NCI-H2107 (cell line): ENCODE measurements around the gene LY6G5C.
"Not testable (repeated sequence)": the region's sequence is repeated elsewhere in the genome, so short reads cannot be mapped to it uniquely, and the experiment has no call there.

Experiments used
- DNase-seq: peaks from one replicate; lab custom pipeline; 2025; lab: John Stamatoyannopoulos, UW

Gene LY6G5C

DNA sequence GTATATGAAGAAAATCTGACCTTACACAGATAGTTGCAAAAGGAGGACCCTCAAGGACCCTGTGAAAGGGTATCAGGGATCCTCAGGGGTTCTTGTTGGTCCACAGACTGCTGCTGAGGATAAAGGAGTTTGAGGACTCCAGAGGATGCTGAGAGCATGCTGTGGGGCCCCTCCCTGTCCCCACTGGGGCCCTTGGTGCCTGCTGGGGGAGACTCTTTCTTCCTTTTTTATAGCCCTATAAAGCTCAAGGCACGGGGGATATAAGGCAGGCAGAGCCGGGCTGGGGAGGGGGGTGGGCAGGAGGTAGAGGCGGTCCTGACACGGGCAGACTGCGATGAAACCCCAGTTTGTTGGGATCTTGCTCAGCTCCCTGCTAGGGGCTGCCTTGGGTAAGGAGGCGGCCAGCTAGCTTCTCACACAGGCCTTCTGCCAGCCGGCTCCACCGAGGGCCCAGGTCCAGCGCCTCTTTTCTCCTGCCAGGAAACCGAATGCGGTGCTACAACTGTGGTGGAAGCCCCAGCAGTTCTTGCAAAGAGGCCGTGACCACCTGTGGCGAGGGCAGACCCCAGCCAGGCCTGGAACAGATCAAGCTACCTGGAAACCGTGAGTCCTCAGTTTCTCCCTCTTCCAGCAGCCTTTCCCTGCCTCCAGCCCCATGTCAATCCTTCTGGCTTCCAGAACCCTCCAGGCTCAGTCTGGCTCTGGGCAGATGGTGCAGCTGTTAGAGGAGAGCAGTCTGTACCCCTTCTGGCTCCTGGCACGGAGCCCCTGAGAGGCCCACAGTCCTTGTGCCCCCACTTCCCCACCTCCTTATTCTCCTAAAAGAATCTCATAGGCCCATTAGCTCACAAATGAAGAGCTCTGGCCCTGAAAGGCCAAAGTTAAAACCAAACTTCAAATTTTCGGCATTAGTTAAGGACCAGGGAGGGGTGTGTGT is 34.4 kb upstream of the LY6G5C start, which contains the start of gene LY6G6D:
Gene LY6G6D, plus strand, starts transcription at position 327 of the 937 bp plus-strand sequence. Its CDS starts 8 bp downstream, at position 335.
- DNase-seq, result no peak

DNA sequence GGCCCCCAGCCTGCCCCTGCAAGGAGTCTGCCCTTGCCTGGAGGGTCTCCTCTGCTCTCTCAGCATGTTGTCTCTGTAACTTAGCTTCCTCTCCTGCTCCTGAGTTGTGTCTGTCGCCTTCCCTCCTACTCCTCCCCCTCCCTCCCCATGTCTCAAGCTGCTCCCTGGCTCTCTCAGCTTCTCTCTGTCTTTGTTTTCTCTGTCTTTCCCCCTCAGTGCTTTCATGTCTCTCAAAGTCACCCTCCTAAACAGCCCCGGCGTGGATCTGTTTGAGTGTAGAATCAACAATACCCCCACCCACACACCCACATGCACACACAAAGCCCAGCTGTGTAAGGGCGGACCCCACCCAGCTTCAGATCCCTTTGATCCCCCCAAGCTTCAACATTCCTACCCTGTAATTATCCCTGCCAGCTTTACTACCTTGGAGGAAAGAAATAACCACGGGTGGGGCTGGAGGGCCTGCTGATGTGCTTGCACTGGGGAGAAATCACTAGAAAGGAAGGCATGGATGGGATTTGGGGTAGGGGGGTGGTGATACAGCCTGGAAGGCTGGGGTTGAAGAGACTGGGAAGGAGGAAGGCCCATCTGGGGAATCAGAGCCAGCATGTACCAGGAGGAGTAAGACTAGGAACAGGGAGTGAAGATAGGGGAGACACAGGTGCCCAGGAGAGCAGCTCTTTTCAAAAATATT is 33.3 kb upstream of the LY6G5C start:
- DNase-seq, result no peak

DNA sequence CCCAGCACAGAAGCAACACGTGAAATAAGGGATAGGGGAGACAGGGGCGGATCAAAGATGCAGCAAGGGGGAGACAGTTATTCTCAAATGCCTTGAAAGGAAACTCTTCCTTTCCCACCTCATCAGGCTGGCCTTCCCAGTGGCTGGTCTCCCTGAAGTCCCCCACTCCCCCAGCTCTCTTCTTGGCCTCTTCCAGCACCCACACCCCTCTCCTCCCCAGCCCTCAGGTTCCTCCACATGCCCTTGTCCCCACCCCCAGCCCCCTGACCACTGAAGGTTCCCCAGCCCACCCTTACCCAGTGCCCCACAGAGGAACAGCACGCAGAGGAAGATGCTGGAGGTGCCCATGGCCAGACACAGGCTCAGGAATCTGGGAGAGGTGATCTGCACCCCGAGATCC is 32.6 kb upstream of the LY6G5C start:
- DNase-seq, result no peak

DNA sequence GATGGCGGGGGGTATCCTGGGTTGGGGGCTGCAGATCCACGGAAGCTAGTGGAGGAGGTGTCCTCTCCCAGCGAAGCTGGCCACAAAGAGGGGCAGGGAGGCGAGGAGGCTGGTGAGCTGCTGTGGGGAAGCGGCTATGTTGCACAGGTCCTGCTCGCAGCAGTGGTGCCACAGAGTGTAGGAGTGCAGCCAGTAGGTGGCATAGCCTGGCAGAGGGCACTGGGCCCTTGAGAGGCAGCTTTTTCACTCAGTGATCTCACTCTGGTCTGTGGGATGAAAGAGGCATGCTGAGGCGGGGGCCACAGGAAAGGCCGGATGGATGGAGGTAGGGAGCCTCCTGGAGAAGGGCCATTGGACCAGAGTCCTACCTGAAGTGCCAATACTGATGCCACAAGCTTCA is 31.4 kb upstream of the LY6G5C start:
- DNase-seq, result no peak

DNA sequence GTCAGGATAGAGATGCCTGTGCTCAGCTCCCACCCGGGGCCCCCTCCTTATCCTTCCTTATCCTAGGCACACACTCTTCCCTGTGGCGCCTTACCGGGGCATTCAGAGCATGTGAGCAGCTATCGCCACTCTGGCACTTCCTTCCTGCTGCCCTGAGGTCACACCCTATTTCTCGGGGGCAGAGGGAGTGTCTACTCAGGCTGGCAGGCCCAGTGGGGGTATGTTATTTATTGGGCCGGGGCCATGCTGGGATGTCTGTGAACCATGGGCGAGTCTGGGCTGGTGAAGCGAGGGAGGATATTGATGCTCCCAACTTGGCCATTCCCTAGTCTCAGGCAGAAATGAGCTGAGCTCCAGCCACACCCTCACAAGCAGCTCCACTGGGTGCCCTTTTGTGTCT is 30.4 kb upstream of the LY6G5C start:
- DNase-seq, result no peak

DNA sequence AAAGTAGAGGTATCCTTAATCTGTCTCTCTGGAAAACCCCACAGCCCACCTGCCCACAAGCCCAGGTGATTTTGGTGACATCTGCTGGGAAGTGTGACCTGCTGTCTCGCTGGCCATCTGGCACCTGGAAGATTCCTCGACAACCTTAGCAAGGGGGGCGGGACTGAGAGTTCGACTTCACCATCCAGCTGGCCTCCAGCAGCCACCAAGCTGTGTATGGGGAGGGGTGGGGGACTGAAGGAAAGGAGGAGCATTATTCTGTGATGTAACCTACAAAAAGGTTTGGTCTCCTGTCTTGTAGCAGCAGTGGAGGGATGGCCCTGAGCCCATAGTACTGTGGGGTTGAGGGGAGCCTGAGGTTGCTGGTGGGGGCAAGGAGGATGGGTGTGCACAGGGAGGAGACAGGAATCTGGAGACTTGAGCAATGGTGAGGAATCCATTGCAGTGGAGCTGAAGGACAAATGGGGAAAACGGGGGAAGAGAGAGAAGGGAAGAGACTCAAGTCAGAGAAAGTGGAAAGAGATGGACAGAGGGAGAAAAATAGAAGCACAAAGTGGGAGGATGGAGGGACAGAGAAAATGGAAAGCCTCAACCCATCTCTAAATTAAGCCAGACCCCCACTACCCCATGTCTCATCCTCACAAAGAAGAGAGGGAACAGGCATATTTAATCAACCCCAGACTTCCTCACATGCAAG is 29.8 kb upstream of the LY6G5C start:
- no peak for DNase-seq

DNA sequence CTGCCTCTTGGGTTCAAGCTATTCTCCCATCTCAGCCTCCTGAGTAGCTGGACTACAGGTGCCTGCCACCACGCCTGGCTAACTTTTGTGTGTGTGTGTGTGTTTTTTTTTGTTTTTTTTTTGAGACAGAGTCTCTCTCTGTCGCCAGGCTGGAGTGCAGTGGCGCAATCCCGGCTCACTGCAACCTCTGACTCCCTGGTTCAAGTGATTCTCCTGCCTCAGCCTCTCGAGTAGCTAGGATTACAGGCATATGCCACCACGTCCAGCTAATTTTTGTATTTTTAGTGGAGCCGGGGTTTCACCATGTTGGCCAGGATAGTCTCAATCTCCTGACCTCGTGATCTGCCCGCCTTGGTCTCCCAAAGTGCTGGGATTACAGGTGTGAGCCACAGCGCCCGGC is 28.3 kb upstream of the LY6G5C start:
- DNase-seq, result not testable (repeated sequence)

DNA sequence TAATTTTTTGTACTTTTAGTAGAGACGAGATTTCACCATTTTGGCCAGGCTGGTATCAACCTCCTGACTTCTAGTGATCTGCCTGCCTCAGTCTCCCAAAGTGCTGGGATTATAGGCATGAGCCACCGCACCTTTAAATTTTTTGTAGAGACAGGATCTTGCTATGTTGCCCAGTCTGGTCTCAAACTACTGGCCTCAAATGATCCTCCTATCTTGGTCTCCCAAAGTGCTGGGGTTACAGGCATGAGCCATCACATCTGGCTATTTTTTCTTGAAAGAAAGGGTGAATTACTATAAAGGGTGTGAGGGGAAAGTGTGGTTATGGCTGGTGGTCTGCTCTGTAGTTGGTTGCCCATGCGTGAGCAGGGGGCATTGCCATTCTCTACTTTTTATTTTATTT is 27.4 kb upstream of the LY6G5C start:
- DNase-seq, result no peak

DNA sequence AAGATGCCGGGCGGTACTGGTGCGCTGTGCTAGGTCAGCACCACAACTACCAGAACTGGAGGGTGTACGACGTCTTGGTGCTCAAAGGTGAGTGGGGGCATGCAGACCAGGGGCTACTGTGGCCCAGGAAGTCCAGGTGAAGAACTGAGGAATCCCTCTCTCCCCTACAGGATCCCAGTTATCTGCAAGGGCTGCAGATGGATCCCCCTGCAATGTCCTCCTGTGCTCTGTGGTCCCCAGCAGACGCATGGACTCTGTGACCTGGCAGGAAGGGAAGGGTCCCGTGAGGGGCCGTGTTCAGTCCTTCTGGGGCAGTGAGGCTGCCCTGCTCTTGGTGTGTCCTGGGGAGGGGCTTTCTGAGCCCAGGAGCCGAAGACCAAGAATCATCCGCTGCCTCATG is 26.8 kb upstream of the LY6G5C start:
- no peak for DNase-seq

DNA sequence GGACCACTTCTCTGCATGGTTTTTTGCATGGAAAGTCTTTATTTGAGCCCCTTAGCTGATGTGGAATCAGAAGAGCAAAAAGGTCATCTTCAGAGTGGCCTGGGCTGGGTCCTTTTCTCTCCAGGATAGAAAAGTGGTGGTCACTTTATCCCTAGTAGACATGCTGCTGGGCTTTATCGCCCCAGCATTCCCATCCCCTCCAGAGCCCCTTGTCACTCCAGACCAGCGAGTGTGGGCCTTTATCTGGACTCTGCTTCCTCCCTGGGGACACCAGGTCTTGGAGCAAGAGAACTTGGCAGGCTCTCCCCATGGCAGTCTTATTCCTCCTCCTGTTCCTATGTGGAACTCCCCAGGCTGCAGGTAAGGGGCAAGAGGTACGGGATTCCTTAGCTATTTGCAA is 25.7 kb upstream of the LY6G5C start, which contains the start of gene LY6G6F:
Gene LY6G6F, plus strand, starts transcription at position 268 of the 400 bp plus-strand sequence. Its CDS starts 41 bp downstream, at position 309.
- no peak for DNase-seq

DNA sequence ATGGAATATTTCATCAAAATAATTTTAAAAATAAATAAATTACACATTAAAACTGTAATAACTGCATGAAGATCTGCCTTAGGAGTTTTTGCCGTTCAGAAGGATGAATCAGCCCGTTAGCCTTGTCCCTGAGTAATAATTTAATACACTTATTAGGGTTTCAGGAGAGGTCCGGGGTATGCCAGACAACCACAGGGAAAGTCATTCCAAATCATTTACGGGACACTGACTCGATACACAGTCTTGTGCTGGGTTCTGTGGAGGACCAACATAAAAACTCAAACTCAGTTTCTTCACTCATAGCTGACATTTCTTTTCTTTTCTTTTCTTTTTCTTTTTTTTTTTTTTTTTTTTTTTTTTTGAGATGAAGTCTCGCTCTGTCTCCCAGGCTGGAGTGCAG is 25.1 kb upstream of the LY6G5C start:
- DNase-seq, result no peak

DNA sequence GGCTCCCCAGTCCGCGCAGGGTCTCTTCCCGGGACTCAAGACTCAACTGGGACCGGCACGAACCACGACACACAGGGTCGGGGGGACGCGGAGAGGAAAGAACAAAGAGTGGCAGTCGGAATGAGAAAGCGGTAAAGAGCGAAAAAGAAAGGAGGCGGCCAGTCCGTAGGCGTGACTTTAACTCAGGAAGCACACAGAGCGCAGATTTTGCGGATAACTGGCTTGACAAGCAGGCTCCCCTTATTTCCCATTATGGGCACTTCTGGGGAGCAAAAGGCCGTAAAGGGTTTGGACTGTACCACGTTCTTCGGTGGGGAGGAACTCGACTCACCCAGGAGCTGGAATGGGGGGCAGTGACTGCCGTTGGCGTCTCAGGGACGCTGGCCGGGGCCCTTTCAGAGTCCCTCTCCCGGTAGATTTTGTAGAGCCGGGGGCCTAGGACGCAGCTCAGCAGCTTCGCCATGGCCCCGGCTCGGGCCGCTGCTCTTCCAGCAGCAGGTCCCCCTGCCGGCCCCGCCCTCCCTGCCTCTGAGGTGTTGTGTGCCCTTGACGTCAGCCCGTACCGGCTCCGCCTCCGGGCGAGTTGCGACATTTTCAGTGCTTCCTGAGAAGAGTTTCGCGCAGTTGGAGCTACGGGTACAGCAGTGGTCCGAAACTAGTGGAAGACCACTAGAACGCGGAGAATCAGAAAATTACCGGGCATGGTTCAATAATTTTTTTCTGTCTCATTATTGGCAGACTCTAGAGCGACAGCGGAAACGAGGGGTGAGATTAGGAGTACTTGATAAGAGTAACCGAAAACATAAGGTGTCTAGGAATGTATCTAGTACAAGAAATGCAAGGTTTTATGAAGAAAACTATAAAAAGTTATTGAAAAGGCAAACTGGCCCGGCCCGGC is 22.2 kb upstream of the LY6G5C start, which contains the start of gene ABHD16A:
Gene ABHD16A, minus strand, starts transcription at position 506 of the 898 bp plus-strand sequence. Its CDS starts 43 bp downstream, at position 463.
- peak; percentile 71 for DNase-seq

DNA sequence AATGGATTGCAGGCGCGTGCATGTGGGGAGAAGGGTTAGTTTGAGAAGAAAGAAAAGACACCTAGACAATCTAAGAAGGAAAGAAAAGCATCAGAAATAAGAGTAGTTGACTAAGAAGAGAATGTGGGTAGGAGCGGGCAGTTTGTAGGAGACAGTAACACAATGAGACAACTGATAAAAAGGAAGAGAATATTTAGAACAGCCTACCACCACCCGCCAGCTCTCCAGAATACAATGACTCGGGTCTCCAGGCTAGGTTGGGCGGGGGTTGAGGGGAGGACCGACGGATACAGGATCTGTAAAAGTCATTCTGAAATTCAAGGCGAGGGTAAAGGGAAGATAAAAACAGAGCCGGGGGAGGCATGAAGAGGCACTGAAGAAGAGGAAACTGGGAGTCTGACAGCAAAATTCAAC is 21.5 kb upstream of the LY6G5C start:
- DNase-seq, result no peak

DNA sequence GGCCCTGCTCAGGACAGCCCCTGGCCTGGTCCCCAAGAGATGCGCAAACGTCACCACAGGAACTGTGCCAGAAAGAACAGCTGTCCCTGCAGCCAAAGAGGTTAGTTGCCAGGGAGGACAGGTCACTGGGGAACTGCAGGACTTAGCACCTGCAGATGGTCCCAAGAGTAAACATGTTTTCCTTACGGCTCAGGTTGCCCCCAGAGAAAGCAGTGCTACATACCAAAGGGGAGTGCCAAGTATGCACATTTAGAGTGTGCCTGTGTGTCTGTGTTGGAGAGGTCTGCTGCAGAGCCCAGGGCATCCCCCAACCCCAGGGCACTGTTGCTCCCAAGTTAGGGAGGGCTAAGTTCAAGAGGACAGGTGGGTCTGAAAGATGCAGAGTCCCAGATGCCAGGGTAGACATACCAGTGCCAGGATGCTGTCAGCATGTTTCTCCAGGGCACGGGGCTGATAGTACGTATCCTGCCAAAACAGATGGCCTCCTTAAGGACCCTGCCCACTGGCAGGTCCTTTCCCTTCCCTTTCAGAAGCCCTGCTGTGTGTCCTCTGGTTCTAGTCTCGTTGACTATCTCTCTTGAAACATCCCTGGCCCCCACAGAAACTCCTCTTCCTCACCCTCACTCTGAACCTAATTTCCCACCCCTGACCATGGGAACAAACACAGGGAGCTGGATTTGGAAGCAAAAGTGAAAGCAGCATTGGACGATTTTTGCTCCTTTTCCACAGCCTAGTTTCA is 21.0 kb upstream of the LY6G5C start:
- no peak for DNase-seq

DNA sequence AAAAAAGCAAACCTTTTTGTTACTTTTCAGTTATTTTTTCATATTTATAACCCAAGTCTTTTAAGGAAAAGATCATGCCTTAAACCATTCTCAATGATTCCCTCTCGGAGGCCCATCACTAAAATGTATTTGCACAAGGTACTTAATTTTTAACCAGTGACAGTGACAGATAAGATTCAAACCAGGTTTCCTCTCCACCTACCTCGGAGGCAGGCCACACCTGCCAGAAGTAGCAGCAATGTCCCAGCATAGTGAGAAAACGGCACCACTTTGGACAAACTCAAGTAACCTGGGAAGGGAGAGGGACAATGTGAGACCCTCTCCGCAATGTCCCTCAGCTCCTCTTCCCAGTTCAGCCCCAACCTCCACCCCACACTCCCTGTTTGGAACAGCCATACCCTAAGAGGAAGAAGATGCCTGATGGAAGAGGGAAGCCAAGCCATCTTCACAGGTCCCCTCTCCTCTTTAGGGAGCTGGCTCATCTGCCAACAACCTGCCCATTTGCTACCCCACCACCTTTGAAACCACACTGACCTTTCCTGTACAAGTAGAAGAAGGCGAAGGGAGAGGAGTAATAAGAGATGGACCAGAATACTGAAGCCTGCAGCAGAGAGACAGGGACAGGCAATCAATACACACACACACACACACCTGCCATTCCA is 20.0 kb upstream of the LY6G5C start:
- no peak for DNase-seq

DNA sequence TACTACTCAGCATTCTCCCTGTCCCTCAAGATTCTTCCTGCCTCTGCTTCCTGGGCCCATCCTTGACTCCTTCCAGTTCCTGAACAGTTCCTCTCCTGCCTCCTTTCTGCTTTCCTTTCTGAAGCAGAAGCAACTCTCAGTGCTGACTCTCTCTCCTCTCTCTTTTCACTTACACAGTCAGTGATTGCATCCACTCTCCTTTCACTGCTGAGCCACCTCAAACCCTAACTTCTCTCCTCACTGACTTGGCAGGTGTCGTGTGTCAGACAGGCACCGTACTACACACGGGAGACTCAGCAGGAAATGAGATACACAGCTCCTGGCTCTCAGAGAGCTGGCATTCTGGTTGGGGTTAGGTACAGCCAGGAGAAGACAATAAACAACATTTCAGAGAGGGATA is 16.7 kb upstream of the LY6G5C start:
- DNase-seq, result no peak

DNA sequence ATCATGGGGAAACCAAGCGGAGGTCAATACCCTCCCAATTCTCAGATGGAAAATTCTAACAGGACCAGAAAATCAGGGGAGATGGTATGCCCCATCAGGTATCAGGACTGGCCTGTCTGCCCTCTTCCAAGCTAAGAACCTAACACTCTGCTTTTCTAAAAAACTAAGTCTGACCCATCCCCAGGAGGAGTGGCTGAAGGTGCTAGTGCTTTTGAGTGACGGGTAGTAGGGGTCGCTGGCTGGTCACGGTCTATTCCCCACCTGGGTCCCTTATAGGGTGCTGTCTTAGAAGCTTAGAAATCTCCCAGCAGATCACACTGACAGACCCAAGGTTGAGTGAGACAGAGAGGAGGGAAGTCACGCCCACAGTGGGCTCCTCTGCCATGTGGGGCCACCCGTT is 12.7 kb upstream of the LY6G5C start:
- DNase-seq, result no peak

DNA sequence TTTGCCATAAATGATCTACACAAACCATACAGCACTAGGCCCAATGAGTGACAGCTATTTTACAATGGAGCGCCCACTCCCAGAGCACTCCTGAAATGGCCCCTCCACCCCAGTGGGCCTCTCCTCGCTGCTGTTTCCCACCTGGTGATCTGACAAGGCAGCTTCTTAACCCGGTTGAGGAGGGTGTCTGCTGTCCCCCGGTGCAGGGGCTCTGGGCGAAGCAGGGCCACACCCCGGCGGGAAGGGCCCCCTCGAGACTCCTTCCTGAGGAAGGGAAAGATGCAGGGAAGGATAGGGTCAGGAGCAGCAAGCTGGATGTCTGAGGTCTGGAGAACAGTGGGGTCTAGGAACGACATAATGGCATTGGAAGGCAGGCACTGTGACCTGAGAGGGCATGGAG is 12.0 kb upstream of the LY6G5C start:
- no peak for DNase-seq

DNA sequence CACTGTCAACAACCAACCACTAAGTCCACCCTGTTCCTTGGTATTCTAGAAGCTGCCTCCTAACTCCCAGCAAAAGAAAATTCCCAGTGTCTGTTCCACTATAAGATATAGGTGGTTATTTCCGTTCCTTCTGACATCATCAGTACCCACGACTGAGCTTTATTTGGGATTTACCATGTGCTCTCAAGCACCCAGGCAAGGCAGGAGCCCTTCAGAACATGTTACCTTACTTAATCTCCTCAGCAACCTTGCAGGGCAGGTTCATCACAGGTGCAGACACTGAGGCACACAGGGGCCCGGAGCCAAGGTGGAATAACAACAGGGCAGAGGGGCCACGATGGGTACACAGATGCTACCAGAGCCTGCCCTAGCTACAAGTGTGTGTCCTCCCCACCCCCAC is 11.5 kb upstream of the LY6G5C start:
- DNase-seq, result no peak

DNA sequence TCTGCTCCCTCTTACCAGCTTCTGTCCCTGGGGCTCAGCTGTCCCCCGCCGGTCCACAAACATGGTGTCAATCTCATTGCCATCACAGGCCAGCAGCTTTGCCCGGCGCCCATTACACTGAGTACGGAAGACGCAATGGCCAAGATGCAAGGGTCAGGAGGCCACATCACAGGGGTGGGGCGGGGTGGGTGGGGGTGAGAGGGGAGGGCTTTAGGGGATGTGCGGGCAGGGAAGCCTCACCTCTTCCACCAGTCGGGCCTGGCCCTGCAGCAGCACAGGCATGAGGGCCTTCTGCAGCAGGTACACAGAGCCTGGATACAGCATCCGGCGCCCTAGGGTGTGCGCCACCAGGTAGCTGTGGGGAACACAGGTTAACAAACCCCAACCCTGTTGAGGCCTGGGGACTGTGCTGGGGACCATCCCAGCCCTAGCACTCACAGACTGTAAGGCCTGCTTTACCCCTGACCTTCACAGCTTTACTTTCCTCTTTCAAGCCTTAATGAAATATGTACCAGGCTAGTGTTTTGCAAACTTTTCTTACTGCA is 10.8 kb upstream of the LY6G5C start:
- DNase-seq, result no peak
